PFSK-1 (cell line): ENCODE measurements around the gene SLC13A2.

Experiments
- FOXP2 ChIP-seq: optimal IDR thresholded peaks from 2 replicates; pipeline ENCODE3; 2011; ENCODE audit warnings: borderline replicate concordance, control low read depth, inconsistent platforms; ENCODE audit not compliant: insufficient read depth; ENCODE audit errors: extremely low read length, extremely low read depth
- POLR2AphosphoS5 ChIP-seq: IDR thresholded peaks from 2 replicates; pipeline ENCODE4 v1.6.1; 2012; ENCODE audit warnings: low read depth, mild to moderate bottlenecking, control low read depth, low read length, moderate library complexity
- REST ChIP-seq, 2 experiments: IDR thresholded peaks; 2 replicates each; pipeline versions ENCODE4 v1.6.1 to v1.8.0; 2011 to 2012; ENCODE audit warnings: low read depth in 2 of 2, low read length in 2 of 2, control low read depth in 1 of 2, inconsistent platforms in 1 of 2, mild to moderate bottlenecking in 1 of 2, moderate library complexity in 1 of 2; ENCODE audit not compliant: insufficient read depth in 1 of 2
- SIN3A ChIP-seq: IDR thresholded peaks from 2 replicates; pipeline ENCODE4 v1.6.1; 2012; ENCODE audit warnings: mild to moderate bottlenecking, low read length, moderate library complexity, borderline replicate concordance; ENCODE audit not compliant: insufficient read depth
- TAF1 ChIP-seq: IDR thresholded peaks from 2 replicates; pipeline ENCODE4 v1.6.1; 2012; ENCODE audit warnings: low read length, control low read depth, borderline replicate concordance; ENCODE audit not compliant: insufficient read depth

Gene SLC13A2

DNA sequence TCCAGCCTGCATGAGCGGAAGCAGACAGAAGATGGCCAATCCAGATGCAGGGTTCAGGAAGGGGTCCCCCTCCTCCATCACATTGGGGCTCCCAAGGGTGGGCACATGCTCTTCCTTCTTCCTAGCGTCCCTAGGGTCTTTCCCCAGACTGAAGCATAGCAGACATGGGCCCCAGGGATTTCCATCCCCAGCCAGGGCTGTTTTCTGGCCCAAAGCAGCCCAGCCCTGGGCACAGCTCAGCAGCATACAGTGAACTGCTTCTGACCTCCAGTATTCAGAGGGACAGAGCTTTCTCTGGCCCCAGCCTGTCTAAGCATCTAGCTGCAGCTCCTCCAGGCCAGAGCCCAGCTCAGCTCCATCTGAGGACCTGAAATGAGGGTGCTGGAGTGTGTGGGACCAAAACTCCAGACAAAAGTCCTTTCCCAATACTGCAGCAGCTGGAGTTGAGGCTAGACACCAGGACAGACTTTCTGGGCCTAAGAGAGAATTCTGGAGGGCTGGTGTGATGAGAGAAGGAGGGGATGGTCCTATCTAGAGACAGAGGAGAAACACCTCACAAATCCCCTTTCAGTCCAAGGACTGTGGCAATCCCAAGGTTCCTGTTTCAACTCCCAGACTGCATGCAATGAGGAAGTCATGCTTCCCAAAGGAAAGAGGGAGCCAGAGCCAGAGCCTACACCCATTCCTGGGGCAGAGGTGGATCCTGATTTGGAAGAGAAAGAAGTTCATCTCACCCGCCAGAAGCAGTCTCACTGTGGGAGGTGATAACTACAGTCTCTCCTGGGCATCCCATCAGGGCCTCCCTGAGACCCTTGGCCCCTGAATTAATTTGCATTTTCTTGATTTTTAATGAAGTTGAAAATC is 28.2 kb downstream of the SLC13A2 start:
- no peak for TF ChIP-seq FOXP2
- TF ChIP-seq TAF1: no peak
- no peak for TF ChIP-seq SIN3A
- TF ChIP-seq REST (IDR thresholded peaks at IDR 0.05; ENCODE audit: insufficient read depth in 1 of 2, low read depth in 2 of 2, low read length in 2 of 2): no peak
- no peak for TF ChIP-seq POLR2AphosphoS5

DNA sequence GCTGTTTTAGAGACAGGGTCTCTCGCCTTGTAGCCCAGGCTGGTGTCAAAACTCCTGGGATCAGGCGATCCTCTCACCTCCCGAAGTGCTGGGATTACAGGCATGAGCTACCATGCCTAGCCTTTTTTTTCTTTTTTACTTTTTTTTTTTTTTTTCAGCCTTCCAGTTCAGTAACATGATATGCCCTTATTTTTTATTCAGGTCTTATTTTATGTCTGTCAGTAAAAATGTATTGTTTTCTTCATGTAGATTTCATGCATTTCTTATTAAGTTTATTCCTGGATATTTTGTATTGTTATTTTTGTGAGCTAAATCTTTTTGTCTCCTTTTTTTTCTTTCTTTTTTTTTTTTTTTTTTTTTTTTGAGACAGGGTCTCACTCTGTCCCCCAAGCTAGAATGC is 30.0 kb downstream of the SLC13A2 start:
- TF ChIP-seq FOXP2 (no peak), TAF1 (no peak), SIN3A (no peak), POLR2AphosphoS5 (no peak), REST (IDR thresholded peaks at IDR 0.05; ENCODE audit: insufficient read depth in 1 of 2, low read depth in 2 of 2, low read length in 2 of 2) (no peak)

- TF ChIP-seq SIN3A: no peak
- TF ChIP-seq REST (IDR thresholded peaks at IDR 0.05; ENCODE audit: insufficient read depth in 1 of 2, low read depth in 2 of 2, low read length in 2 of 2): no peak
- no peak for TF ChIP-seq POLR2AphosphoS5
- TF ChIP-seq TAF1: no peak
- no peak for TF ChIP-seq FOXP2
These were observed 32.7 kb downstream of the SLC13A2 start, which contains the start of gene FOXN1 for GRCh38 chr17:28505986-28506665. TSS of gene FOXN1 (plus strand) at chr17:28506348. CDS start at chr17:28523970, 17,622 bp downstream.

DNA sequence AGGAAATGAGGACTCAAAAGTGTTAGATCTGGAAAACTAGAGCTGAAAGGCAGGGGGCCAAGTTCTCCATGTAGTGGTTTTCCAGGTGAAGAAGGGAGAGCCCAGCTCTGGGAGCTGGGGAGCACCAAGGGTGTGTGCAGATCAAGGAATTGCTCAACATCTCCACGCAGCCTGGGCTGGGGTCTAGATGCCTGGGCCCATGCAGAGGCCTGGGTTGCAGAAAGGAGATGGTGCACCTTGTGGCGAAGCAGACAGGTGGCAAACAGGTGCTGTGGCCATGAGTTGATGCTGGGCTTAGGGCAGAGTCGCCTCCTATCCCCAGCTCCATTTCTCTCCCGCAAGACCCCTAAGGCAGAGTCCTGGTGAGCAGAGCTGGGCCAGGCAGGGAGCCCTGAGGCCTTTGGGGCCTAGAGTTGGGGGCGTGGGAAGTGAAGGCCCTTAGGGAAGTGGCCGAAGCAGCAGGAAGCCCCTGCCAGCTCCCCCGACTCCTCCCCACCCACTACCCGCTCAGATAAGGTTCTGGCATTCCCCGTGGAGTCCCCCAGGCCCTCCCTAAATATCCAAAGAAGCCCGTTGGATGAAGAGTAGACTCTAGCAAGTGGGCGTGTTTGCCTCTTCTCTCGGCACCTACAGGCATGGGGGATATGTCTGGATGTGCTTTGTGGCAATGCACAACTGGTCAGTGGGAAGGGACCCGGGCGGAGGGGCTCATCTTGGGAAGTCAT is 33.5 kb downstream of the SLC13A2 start:
- TF ChIP-seq POLR2AphosphoS5 (no peak), SIN3A (no peak), TAF1 (no peak), REST (IDR thresholded peaks at IDR 0.05; ENCODE audit: insufficient read depth in 1 of 2, low read depth in 2 of 2, low read length in 2 of 2) (no peak), FOXP2 (no peak)
